Activated T-helper 9 cell treated with anti-CD3 and anti-CD28 coated beads, Interleukin-2, amount 50 U/mL, for 16 hours (primary cell): Measurements from ENCODE around the gene GZMM.

Experiments used
- DNase-seq: peaks from one replicate; pipeline ENCODE4 v3.0.0-alpha.2; 2020; ENCODE audit warnings: low read depth

GZMM gene

DNA sequence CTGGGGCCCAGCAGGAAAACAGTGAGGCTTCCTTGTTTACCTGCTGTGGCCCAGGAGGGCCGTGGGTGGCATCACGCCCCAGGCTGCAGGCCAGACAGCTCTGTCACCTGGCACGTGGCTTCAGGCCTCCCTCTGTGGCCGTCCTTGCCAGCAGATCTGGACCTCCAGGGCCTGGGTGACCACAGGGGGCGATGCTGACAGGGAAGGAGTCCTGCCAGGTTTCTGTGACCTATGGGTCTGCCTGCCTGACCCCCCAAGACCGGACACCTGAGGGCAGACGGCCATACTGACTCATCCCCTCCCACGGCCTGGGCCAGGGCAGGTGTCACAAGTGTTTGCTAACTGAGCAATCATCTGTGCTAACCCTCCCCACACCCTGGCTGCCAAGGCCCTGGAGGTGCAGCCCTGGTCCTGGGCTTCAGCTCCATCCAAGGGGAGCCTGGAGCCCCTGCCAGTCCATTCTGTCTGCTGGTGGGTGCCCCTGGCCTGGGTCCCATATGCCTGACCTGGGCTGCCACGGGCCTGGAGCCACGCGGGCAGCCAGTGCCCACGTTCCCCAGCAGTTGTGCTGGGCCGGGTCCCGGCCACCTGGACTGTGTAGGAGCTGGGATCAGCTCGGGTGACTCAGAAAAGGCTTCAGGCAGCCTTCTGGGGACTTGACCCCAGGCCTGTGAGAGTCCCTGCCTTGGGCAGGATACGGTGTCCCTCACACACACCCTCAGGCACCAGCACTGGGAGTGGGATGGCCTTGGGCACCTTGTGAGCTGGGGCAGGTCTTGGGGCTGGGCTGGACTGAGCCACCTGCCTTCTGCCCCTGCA, 8.6 kb upstream of the GZMM start:
- no peak for DNase-seq

- DNase-seq = no peak
Measured at GRCh38 chr19:536031-536880, 7.6 kb upstream of the GZMM start.

DNA sequence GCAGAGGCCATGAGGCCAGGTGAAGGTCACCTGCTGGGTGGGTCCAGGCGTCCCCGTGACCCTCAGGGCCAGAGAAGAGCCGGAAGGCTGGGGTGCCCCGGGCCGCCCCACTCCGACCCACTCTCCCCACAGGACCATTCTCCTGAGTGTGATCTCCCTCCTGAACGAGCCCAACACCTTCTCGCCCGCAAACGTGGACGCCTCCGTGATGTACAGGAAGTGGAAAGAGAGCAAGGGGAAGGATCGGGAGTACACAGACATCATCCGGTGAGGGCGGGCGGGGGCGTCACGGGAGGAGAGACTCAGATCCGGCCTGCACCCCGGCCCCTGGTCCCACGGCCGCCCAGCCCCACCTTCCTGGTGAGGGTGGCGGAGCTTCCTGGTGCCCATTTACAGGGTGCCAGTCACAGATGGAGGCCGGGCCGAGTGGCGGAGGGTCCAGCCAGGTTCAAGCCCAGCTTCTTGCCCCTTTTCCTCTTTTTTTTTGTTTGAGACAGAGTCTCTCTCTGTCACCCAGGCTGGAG, 6.9 kb upstream of the GZMM start:
- no peak for DNase-seq

GRCh38 chr19:538641-539428, 5.0 kb upstream of the GZMM start:
- no peak for DNase-seq

DNA sequence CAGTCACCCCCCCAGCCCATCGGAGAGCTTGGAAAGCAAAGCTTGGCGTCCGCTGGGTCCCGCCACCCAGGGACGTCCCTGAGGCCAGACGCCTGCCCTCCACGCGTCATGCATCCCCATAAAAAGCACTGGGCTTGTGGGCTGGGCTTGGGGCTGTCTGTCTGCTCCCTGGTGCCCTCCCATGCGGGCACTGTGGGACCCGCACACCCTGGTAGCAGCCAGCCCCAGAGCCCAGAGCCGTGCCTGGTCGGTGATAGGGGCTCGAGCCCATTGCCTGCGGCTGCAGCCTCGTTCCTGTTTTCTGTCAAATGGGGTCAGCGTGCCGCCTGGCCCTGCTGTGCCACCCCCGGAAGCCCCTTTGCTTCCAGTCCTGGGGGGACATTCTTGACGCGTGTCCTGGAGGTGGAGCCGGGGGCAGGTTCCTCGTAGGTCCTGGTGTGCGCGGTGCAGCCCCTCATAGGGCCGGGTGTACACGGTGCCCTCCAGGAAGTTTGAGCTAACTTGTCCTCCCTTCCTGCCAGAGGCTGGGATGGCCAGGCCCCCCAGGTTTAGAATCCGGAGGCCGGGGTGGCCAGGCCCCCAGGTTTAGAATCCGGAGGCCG, 4.3 kb upstream of the GZMM start:
- no peak for DNase-seq

DNA sequence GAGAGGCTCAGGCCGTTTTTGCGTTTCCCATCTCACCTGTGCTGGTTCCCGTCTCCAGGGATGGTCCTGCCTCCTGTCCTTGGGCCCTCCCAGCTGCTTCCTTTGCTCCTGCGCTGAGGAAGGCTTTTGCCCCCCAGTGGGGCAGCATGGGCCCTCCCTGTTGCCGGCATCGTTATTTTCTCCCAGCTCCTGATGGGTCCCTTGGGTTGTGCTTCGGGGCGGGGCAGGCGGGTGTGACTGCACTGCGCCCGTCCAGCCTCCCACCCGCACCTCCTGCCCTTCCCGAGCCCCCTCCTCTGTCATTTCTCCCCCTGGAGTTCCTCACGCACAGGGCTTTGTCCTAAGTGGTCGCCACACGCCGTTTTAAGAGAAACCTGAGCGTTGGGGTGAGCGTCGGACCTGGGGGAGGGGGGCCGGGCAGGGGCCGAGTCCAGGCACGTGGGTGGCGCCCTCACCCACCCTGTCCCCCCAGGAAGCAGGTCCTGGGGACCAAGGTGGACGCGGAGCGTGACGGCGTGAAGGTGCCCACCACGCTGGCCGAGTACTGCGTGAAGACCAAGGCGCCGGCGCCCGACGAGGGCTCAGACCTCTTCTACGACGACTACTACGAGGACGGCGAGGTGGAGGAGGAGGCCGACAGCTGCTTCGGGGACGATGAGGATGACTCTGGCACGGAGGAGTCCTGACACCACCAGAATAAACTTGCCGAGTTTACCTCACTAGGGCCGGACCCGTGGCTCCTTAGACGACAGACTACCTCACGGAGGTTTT, 2.8 kb upstream of the GZMM start:
- DNase-seq = no peak

DNA sequence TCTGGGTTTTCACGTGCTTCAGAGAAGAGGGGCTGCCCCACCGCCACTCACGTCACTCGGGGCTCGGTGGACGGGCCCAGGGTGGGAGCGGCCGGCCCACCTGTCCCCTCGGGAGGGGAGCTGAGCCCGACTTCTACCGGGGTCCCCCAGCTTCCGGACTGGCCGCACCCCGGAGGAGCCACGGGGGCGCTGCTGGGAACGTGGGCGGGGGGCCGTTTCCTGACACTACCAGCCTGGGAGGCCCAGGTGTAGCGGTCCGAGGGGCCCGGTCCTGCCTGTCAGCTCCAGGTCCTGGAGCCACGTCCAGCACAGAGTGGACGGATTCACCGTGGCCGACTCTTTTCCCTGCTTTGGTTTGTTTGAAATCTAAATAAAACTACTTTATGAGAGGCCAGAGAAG, 2.2 kb upstream of the GZMM start:
- DNase-seq = no peak

GRCh38 chr19:542173-542866, 1.5 kb upstream of the GZMM start:
- no peak for DNase-seq

DNA sequence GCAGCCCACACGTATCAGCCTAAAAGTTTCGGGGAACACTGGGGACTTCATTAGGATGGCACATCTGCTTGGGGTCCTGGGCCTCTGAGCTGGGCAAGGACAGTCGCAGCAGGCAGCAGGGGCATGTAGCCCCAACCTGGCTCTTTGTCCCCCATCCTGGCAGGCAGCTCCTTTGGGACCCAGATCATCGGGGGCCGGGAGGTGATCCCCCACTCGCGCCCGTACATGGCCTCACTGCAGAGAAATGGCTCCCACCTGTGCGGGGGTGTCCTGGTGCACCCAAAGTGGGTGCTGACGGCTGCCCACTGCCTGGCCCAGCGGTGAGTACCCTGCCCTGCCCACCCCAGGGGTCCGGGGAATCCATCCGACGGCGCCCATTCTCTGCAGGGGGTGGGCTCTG, 3.3 kb downstream of the GZMM start:
- no peak for DNase-seq

GRCh38 chr19:547836-548720, 4.2 kb downstream of the GZMM start:
- DNase-seq = no peak

DNA sequence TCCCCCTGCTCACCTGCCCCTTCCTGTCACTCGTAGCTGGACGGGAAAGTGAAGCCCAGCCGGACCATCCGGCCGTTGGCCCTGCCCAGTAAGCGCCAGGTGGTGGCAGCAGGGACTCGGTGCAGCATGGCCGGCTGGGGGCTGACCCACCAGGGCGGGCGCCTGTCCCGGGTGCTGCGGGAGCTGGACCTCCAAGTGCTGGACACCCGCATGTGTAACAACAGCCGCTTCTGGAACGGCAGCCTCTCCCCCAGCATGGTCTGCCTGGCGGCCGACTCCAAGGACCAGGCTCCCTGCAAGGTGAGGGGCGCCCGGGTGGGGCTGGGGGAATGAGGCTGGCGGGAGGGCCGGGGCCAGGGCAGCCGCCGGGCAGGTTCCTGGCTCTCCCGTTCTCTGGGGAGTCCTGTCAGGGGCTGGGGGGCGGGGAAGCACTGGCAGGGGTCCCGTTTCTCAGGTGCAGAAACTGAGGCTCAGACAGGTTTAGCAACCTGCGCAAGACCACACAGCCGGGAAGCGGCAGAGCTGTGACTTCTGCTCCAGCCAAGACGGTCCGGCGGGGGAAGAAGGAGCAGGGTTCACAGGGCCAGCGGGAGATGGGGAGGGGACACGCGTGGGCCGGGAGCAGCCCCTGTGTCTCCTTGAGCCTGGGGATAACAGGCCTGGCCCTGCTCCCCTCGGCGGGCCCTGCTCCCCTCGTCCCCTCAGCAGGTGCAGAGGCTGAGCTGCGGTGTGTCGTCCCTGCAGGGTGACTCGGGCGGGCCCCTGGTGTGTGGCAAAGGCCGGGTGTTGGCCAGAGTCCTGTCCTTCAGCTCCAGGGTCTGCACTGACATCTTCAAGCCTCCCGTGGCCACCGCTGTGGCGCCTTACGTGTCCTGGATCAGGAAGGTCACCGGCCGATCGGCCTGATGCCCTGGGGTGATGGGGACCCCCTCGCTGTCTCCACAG, 5.3 kb downstream of the GZMM start:
- no peak for DNase-seq

GRCh38 chr19:554817-555216, 11.0 kb downstream of the GZMM start:
- DNase-seq = no peak

- DNase-seq = no peak
Measured at GRCh38 chr19:555474-555808, 11.6 kb downstream of the GZMM start.

DNA sequence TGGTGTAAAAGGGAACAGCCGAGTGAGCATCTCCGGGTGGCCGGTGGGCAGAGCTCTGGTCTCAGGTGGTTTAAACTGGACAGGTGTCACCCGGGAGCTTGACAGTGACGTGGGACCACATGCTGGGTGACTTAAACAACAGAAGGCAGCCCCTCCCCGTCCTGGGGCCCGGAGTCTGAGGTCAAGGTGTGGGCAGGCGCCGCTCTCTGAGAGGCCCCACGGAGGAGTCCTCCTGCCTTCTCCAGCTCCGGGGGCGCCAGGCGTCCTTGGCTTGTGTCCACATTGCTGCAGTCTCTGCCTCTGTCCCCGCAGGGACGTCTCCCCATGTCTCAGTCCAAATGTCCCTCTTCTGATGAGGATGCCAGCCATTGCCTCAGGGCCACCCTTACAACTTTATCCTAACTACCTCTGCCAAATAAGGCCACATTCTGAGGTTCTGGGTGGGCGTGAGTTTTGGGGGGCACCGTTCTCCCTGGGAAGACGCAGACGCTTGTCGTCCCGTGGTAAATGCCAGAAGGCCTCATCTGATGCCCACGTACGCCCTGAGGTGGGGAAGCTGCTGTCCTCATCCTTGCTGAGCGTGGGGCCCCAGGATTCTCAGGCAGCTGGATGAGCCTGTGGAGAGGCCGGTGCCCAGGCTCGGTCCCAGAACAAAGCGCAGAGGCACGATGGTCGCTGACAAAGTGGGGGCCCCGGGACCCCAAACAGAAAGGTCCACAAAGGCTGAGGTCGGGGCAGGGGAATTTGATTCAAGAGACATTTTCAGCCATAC, 12.9 kb downstream of the GZMM start:
- no peak for DNase-seq

- no peak for DNase-seq
Measured at GRCh38 chr19:558770-559439, 15.1 kb downstream of the GZMM start.

- DNase-seq = no peak
Measured at GRCh38 chr19:560121-560520, 16.3 kb downstream of the GZMM start.

DNA sequence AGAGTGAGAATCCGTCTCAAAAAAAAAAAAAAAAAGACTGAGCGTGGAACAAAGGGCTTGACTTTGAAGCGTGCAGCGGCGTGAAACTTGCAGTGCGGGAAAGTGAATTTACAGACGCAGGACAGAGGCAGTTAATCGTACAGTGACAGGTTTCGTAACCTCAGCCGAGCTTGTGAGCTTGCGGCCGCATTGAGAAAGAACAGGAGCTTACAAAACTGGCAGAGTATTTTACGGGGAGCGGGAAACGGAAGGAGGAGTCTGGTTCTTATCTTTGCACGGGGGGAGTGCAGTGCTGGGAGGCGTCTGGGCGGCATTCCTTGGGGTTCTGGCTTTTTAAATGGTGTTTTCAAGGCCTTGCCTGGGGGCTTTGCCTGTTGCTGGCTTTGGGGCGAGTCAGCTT, 22.6 kb downstream of the GZMM start:
- no peak for DNase-seq
